Adrenal gland (tissue), 12 donors: ENCODE data around the gene OR1A1. TPM values are rescaled to one million over a fixed set of nuclear protein-coding genes. Genes with fewer than 3 reads are reported as not detected.
"Not testable (repeated sequence)": the region's sequence is repeated elsewhere in the genome, so short reads cannot be mapped to it uniquely, and the experiment has no call there.

Source experiments
- DNase-seq, 7 donors: peaks; one replicate each; pipeline ENCODE4 v3.0.0-alpha.2; 2019 to 2020
- H3K27ac ChIP-seq, 5 donors: fragments of 200-600 bp; sonication (generic) in 4 of 5; 1 replicate in 3 of 5; 2 replicates in 2 of 5; pipeline versions ENCODE4 v1.5.1 to v1.8.0; 2016 to 2020; ENCODE audit warnings: mild to moderate bottlenecking in 1 of 5
- H3K27me3 ChIP-seq: fragments of 200-600 bp; 2 replicates; pipeline ENCODE4 v1.8.0; 2021
- H3K36me3 ChIP-seq, 2 donors: fragments of 200-600 bp; replicated peaks in 1 of 2; 1 replicate in 1 of 2; 2 replicates in 1 of 2; pipeline versions ENCODE4 v1.5.1 to v1.8.0; 2018 to 2022
- H3K4me1 ChIP-seq, 2 donors: fragments of 200-600 bp; replicated peaks in 1 of 2; 1 replicate in 1 of 2; 2 replicates in 1 of 2; pipeline versions ENCODE4 v1.5.1 to v1.8.0; 2018 to 2021
- H3K4me3 ChIP-seq, 4 donors: fragments of 200-600 bp; sonication (generic) in 3 of 4; one replicate each; pipeline ENCODE4 v1.5.1; 2016 to 2018
- H3K9me3 ChIP-seq, 3 donors: fragments of 200-600 bp; sonication (generic) in 1 of 3; replicated peaks in 1 of 3; 1 replicate in 2 of 3; 2 replicates in 1 of 3; pipeline versions ENCODE4 v1.5.1 to v1.8.0; 2016 to 2021
- POLR2A ChIP-seq, 2 donors: fragments of 450-650 bp; IDR thresholded peaks; one replicate each; pipeline ENCODE4 v1.6.1; 2017; ENCODE audit warnings: antibody characterized with exemption in 2 of 2, mild to moderate bottlenecking in 2 of 2, moderate library complexity in 1 of 2
- WGBS, 4 donors: extraction: QIAGEN DNeasy Blood & Tissue Kit in 2 of 4; methylation state at CpG; one replicate each; pipeline versions ENCODE4 v1.1.5 to v1.1.7; 2013 to 2017; 5-methylcytosine and 5-hydroxymethylcytosine counted together
- intact Hi-C, 2 donors: fragments of 100-400 bp; cut with DNase I; formaldehyde crosslinking; loops; one replicate each; pipeline versions ENCODE4 v1.14.1 to v1.15.0; 2022 to 2023
- polyA plus RNA-seq, 3 donors: library from polyadenylated mRNA; stranded (reverse); fragments of 200-250 nt in 2 of 3; fragments of 350-450 nt in 1 of 3; fragmentation: Illumina TruSeq in 1 of 3; extraction: RNeasy Lipid Tissue Mini Kit (QIAGEN cat#74804) in 1 of 3; gene quantifications; one replicate each; pipeline ENCODE4 v1.2.3, GENCODE V29; 2013 to 2014
- total RNA-seq, 9 donors: library from RNA; depleted of rRNA in 4 of 9; stranded (reverse); fragments of >200 nt in 4 of 9; fragments of 120-200 nt in 1 of 9; fragmentation: NEBNext Ultra II Directional in 1 of 9; extraction: Animal tissue kit (Norgen Biotek cat#: 25700) in 1 of 9; gene quantifications; one replicate each; pipeline versions ENCODE4 v1.1.0 to v1.2.4, GENCODE V29; 2013 to 2023
- TF ChIP-seq, protein P1 (sequence below), 6 experiments: fragments of 450-650 bp in 4 of 6; fragments of 200-600 bp in 2 of 6; sonication (generic) in 1 of 6; IDR thresholded peaks; 1 replicate in 5 of 6; 2 replicates in 1 of 6; pipeline versions ENCODE4 v1.5.1 to v1.8.0; 2016 to 2021; ENCODE audit warnings: antibody characterized with exemption in 6 of 6, mild to moderate bottlenecking in 2 of 6, moderate library complexity in 1 of 6
- donor health status: healthy with polysubstance abuse.
- donor health status: Bipolar disorder and iron deficiency.
- donor health status: DM: yes; HTN: yes; CAD: no.
- donor health status: DM: no; HTN: no; CAD: no.
- donor health status: DM: no; HTN: no; CAD: no.
- donor health status: DM: yes; HTN: yes; CAD: no.

The OR1A1 gene
- total and polyA plus RNA-seq, 12 donors = not detected

GRCh38 chr17:3208484-3208883 lies 1.0 kb downstream of the OR1A1 start:
- H3K36me3 ChIP-seq = no peaks in the 10 kb centered on the region

DNA sequence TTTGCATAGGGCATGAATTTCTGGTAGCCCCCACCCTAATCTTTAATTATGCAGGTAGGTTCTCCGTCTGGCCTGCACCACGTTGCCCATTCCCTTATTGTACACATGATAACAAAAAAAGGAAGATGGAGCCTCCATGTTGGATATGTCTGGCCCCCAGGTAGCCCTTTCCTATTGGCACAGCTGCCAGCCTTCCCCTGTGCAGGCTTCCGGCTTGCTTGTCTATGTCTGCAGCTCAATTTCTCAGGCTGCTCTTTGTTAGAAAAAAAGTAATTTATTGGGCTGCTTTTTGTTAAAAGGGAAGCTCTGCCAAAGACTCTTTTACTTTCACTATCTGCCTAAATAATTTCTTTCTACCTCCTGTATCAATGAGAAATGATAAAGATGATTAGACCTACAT lies 5.5 kb downstream of the OR1A1 start:
- Histone ChIP-seq H3K27me3 (no peaks in the 10 kb centered on the region), H3K27ac (no peak overlapping the region), H3K4me1 (no peaks in the 10 kb centered on the region), H3K36me3 (no peaks in the 10 kb centered on the region), H3K9me3 (no peaks in the 10 kb centered on the region), H3K4me3 (no peak overlapping the region)
- no peak for TF ChIP-seq POLR2A (IDR thresholded peaks at IDR 0.05)
- TF ChIP-seq, protein P1, sequence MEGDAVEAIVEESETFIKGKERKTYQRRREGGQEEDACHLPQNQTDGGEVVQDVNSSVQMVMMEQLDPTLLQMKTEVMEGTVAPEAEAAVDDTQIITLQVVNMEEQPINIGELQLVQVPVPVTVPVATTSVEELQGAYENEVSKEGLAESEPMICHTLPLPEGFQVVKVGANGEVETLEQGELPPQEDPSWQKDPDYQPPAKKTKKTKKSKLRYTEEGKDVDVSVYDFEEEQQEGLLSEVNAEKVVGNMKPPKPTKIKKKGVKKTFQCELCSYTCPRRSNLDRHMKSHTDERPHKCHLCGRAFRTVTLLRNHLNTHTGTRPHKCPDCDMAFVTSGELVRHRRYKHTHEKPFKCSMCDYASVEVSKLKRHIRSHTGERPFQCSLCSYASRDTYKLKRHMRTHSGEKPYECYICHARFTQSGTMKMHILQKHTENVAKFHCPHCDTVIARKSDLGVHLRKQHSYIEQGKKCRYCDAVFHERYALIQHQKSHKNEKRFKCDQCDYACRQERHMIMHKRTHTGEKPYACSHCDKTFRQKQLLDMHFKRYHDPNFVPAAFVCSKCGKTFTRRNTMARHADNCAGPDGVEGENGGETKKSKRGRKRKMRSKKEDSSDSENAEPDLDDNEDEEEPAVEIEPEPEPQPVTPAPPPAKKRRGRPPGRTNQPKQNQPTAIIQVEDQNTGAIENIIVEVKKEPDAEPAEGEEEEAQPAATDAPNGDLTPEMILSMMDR (IDR thresholded peaks at IDR 0.05) = no peak
- no peak for DNase-seq
- intact Hi-C loops = no loop called here
- WGBS, 4 donors = 71 to 75% (median 72%) methylated on average over 3 of the region's 3 CpGs

More at GRCh38 chr17:3208484-3208883, 1.0 kb downstream of the OR1A1 start:
- TF ChIP-seq POLR2A (IDR thresholded peaks at IDR 0.05) = no peak
- TF ChIP-seq, protein P1 (IDR thresholded peaks at IDR 0.05) = no peak
- intact Hi-C loops = no loop called here
- Histone ChIP-seq H3K9me3 (no peaks in the 10 kb centered on the region), H3K4me1 (no peaks in the 10 kb centered on the region), H3K4me3 (no peak overlapping the region), H3K27me3 (no peaks in the 10 kb centered on the region), H3K27ac (no peak overlapping the region)
- DNase-seq = no peak
- WGBS, 4 donors = 82 to 88% (median 85%) methylated on average over 6 of the region's 6 CpGs

DNA sequence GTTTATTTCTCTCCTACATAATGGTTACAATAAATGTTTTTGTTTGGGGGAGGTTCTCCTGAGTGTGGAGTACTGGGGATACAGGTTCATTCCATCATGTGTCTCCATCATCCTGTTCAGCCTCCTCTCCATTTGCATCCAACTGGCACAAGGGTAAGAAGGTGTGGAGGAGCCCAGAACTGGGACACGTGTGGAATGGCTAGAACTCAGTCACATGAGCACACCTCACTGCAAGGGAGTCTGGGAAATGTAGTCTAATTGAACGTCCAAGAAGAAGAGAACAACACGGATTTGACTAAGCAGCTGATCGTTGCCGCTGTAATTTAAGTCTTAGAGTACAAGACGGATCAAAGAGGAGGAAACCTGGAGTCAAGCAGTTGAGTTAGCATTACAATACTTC lies 6.1 kb downstream of the OR1A1 start:
- Histone ChIP-seq H3K4me1 (no peaks in the 10 kb centered on the region), H3K27me3 (no peaks in the 10 kb centered on the region), H3K9me3 (no peaks in the 10 kb centered on the region), H3K4me3 (no peak overlapping the region), H3K27ac (no peak overlapping the region), H3K36me3 (no peaks in the 10 kb centered on the region)
- intact Hi-C loops = no loop called here
- 55 to 58% (median 57%) methylated on average over 6 of the region's 6 CpGs for WGBS, 4 donors
- TF ChIP-seq POLR2A (IDR thresholded peaks at IDR 0.05) = no peak
- TF ChIP-seq, protein P1 (IDR thresholded peaks at IDR 0.05) = no peak
- no peak for DNase-seq

GRCh38 chr17:3219978-3220377 lies 12.5 kb downstream of the OR1A1 start:
- H3K27me3 ChIP-seq, DNase-seq, H3K9me3 ChIP-seq, H3K4me3 ChIP-seq, H3K4me1 ChIP-seq, intact Hi-C loops, H3K27ac ChIP-seq, H3K36me3 ChIP-seq: not testable (repeated sequence)
- 55 to 66% (median 59%) methylated on average over 3 of the region's 3 CpGs for WGBS, 4 donors

DNA sequence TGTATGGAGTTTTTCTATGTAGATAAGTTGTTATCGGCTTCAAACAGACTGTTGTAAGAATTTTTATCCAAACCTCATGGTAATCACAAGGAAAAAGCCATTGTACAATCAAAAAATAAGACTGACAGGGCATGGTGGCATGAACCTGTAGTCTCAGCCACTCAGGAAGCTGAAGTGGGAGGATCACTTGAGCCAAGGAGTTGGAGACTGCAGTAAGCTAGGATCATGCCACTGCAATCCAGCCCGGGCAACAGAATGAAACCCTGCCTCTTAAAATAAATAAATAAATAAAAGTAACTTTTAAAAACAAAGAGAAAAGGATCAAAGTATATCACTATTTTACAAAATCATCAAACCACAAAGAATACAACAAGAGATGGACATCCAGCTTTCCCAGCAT lies 14.4 kb downstream of the OR1A1 start:
- 82 to 91% (median 85%) methylated on average over 2 of the region's 2 CpGs for WGBS, 4 donors
- H3K4me3 ChIP-seq = no peak overlapping the region
- H3K9me3 ChIP-seq = no peaks in the 10 kb centered on the region
- no peaks in the 10 kb centered on the region for H3K36me3 ChIP-seq
- H3K4me1 ChIP-seq = no peaks in the 10 kb centered on the region
- no peak for TF ChIP-seq POLR2A (IDR thresholded peaks at IDR 0.05)
- TF ChIP-seq, protein P1 (IDR thresholded peaks at IDR 0.05) = no peak
- intact Hi-C loops = no loop called here
- no peak overlapping the region for H3K27ac ChIP-seq
- no peaks in the 10 kb centered on the region for H3K27me3 ChIP-seq
- no peak for DNase-seq
